Astrocyte (in vitro differentiated cells and primary cell): ENCODE data around the gene SPOCK2. TPM values are rescaled to one million over a fixed set of nuclear protein-coding genes. Genes with fewer than 3 reads are reported as not detected.

Experiments used
- DNase-seq: peaks from one replicate; pipeline ENCODE4 v3.0.0-alpha.2; 2010; ENCODE audit warnings: low read depth
- FAIRE-seq: peaks from 2 replicates; lab custom pipeline; 2011; peaks lifted over from hg19 to GRCh38; lab: Jason Lieb, UNC
- H2AFZ ChIP-seq: 2 replicates; pipeline ENCODE4 v1.6.0; 2012; ENCODE audit warnings: low read depth, low read length, inconsistent platforms
- H3K27ac ChIP-seq: 2 replicates; pipeline ENCODE4 v1.5.1; 2011; ENCODE audit warnings: low read depth, low read length, inconsistent platforms
- H3K27me3 ChIP-seq: 2 replicates; pipeline ENCODE4 v1.6.0; 2011; ENCODE audit warnings: low read length, inconsistent platforms; ENCODE audit not compliant: insufficient read depth
- H3K36me3 ChIP-seq: 2 replicates; pipeline ENCODE4 v1.5.1; 2011; ENCODE audit warnings: low read length, inconsistent platforms; ENCODE audit not compliant: insufficient read depth
- H3K4me1 ChIP-seq: 2 replicates; pipeline ENCODE4 v1.5.1; 2011; ENCODE audit warnings: low read length, inconsistent platforms; ENCODE audit not compliant: insufficient read depth
- H3K4me2 ChIP-seq: 2 replicates; pipeline ENCODE4 v1.6.0; 2012; ENCODE audit warnings: low read length, inconsistent platforms
- H3K4me3 ChIP-seq: 2 replicates; pipeline ENCODE4 v1.5.1; 2011; ENCODE audit warnings: low read depth, mild to moderate bottlenecking, low read length, inconsistent platforms; ENCODE audit not compliant: insufficient read depth
- H3K79me2 ChIP-seq: 2 replicates; pipeline ENCODE4 v1.6.0; 2012; ENCODE audit warnings: mild to moderate bottlenecking, low read length, inconsistent platforms; ENCODE audit not compliant: insufficient read depth
- H3K9ac ChIP-seq: 2 replicates; pipeline ENCODE4 v1.6.0; 2012; ENCODE audit warnings: mild to moderate bottlenecking, low read length, inconsistent platforms
- H3K9me3 ChIP-seq: 2 replicates; pipeline ENCODE4 v1.5.1; 2012; ENCODE audit warnings: low read depth, mild to moderate bottlenecking, low read length, inconsistent platforms; ENCODE audit not compliant: insufficient read depth
- H4K20me1 ChIP-seq: 2 replicates; pipeline ENCODE4 v1.6.0; 2012; ENCODE audit warnings: low read length, inconsistent platforms; ENCODE audit not compliant: insufficient read depth
- H3K27ac Mint-ChIP-seq: one replicate; pipeline ENCODE4 v1.8.0; 2021; ENCODE audit warnings: mild to moderate bottlenecking, mixed read lengths; ENCODE audit not compliant: unreplicated experiment
- H3K27me3 Mint-ChIP-seq: one replicate; pipeline ENCODE4 v1.8.0; 2021; ENCODE audit warnings: low read depth, mixed read lengths; ENCODE audit not compliant: unreplicated experiment
- H3K36me3 Mint-ChIP-seq: one replicate; pipeline ENCODE4 v1.8.0; 2021; ENCODE audit warnings: low read depth, mixed read lengths; ENCODE audit not compliant: unreplicated experiment
- H3K4me1 Mint-ChIP-seq: one replicate; pipeline ENCODE4 v1.8.0; 2021; ENCODE audit warnings: low read depth, mixed read lengths; ENCODE audit not compliant: unreplicated experiment
- H3K4me3 Mint-ChIP-seq: one replicate; pipeline ENCODE4 v1.8.0; 2021; ENCODE audit warnings: mild to moderate bottlenecking, moderate library complexity, mixed read lengths; ENCODE audit not compliant: unreplicated experiment
- H3K9me3 Mint-ChIP-seq: one replicate; pipeline ENCODE4 v1.8.0; 2021; ENCODE audit warnings: mild to moderate bottlenecking, mixed read lengths; ENCODE audit not compliant: unreplicated experiment
- EZH2 ChIP-seq: IDR thresholded peaks from 2 replicates; pipeline ENCODE4 v1.6.1; 2012; ENCODE audit warnings: mild to moderate bottlenecking, low read length, inconsistent platforms; ENCODE audit not compliant: insufficient read depth
- total RNA-seq: library from RNA; stranded (reverse); gene quantifications from 2 replicates; pipeline ENCODE4 v1.2.1, GENCODE V29; 2021
- TF ChIP-seq, protein P1 (sequence below): IDR thresholded peaks from 2 replicates; pipeline ENCODE4 v1.5.1; 2011; ENCODE audit warnings: low read depth, mild to moderate bottlenecking, inconsistent platforms, low read length, moderate library complexity; ENCODE audit not compliant: insufficient read depth

SPOCK2 gene
- total RNA-seq, 1 donor from 2014 or later: 0.89 TPM

DNA sequence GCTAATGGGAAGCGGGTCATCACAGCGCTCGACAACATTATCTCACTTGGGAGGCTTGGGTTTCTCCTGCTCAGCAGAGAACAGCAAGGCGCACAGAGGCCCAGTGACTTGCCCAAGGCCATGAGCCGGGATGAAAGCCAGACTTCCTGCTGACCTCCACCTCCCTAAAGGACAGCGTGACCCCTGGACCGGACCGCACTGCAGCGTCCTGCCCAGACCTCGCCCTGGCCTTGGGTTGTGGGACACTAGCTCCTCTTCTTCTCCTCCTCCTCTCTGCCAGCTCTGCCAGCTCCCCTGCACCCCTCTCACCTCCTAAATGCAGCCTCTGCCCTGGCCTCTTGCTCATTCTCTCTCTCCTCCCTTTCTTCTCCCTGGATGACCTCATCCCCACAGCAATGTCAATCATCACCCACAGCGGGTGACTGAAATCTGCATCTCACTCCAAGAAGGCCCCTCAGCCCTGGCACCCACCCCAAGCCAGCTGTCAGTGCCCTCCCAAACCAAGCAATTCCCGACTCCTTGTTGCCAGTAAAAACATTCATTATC lies 19.4 kb downstream of the SPOCK2 start:
- H3K9me3 ChIP-seq: no peaks in the 10 kb centered on the region
- no peaks in the 10 kb centered on the region for H3K79me2 ChIP-seq
- H3K4me3 ChIP-seq: no peak overlapping the region
- peaks cover 15% of the 10 kb centered on the region for H3K27me3 ChIP-seq
- H3K9me3 Mint-ChIP-seq: peaks cover 3% of the 10 kb centered on the region
- FAIRE-seq (no peak), DNase-seq (no peak)
- no peak overlapping the region for H3K4me3 Mint-ChIP-seq
- H3K27ac Mint-ChIP-seq: peak overlapping the region; percentile 62
- H3K4me1 Mint-ChIP-seq: peaks cover 12% of the 10 kb centered on the region
- peaks cover 18% of the 10 kb centered on the region for H3K27me3 Mint-ChIP-seq
- H3K4me1 ChIP-seq: peaks cover 3% of the 10 kb centered on the region
- H3K36me3 ChIP-seq: no peaks in the 10 kb centered on the region
- no peak overlapping the region for H3K9ac ChIP-seq
- H3K4me2 ChIP-seq: no peak overlapping the region
- H3K36me3 Mint-ChIP-seq: peaks cover 5% of the 10 kb centered on the region
- H4K20me1 ChIP-seq: no peaks in the 10 kb centered on the region
- no peak overlapping the region for H2AFZ ChIP-seq
- no peak for TF ChIP-seq EZH2
- TF ChIP-seq, protein P1, sequence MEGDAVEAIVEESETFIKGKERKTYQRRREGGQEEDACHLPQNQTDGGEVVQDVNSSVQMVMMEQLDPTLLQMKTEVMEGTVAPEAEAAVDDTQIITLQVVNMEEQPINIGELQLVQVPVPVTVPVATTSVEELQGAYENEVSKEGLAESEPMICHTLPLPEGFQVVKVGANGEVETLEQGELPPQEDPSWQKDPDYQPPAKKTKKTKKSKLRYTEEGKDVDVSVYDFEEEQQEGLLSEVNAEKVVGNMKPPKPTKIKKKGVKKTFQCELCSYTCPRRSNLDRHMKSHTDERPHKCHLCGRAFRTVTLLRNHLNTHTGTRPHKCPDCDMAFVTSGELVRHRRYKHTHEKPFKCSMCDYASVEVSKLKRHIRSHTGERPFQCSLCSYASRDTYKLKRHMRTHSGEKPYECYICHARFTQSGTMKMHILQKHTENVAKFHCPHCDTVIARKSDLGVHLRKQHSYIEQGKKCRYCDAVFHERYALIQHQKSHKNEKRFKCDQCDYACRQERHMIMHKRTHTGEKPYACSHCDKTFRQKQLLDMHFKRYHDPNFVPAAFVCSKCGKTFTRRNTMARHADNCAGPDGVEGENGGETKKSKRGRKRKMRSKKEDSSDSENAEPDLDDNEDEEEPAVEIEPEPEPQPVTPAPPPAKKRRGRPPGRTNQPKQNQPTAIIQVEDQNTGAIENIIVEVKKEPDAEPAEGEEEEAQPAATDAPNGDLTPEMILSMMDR: no peak
- no peak overlapping the region for H3K27ac ChIP-seq

DNA sequence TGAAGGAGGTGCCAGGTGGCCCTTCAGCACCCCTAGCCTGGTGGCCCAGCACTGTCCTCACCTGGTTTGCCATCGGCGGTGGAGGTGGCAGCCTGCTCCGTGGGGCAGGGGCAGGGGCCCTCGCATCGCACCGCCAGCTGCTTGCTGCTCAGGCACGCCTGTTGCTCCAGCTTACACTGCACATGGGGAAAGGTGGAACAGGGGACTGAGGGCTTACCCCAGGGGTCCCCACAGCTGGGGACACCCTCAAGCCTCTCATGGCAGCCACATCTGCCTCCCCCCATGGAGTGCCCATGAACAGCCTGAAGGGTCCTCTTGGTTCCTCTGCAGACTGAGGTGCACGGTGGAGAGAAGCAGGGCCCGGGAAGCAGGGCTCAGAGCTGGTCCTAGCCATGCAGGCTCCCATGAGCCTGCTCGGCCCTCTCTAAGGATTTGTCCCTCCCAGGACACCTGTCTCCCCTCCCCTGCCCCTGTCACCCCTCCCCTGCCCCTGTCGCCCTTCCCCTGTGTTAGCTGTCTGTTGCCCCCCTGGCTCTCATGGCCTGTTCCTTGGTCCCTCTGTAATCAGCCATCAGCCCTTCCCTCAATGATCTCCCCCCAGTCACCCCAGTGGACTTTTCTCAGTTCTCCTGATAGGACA lies 20.1 kb downstream of the SPOCK2 start:
- FAIRE-seq (no peak), DNase-seq (no peak)
- Histone ChIP-seq H4K20me1 (no peaks in the 10 kb centered on the region), H3K9me3 (no peaks in the 10 kb centered on the region), H3K36me3 (no peaks in the 10 kb centered on the region), H2AFZ (no peak overlapping the region), H3K4me3 (no peak overlapping the region), H3K9ac (no peak overlapping the region), H3K4me2 (no peak overlapping the region), H3K27me3 (peaks cover 15% of the 10 kb centered on the region), H3K27ac (no peak overlapping the region), H3K79me2 (no peaks in the 10 kb centered on the region), H3K4me1 (peaks cover 3% of the 10 kb centered on the region)
- Mint-ChIP-seq H3K27ac (no peak overlapping the region), H3K4me3 (no peak overlapping the region), H3K9me3 (peaks cover 3% of the 10 kb centered on the region), H3K27me3 (peaks cover 21% of the 10 kb centered on the region), H3K4me1 (peaks cover 12% of the 10 kb centered on the region), H3K36me3 (peaks cover 5% of the 10 kb centered on the region)
- no peak for TF ChIP-seq EZH2
- TF ChIP-seq, protein P1: no peak
